Peyer's patch (tissue), 4 donors: Measurements from ENCODE around the gene HOATZ.

ENCODE experiments used
- CTCF ChIP-seq, 6 experiments: fragments of 450-650 bp in 4 of 6; fragments of 200-600 bp in 2 of 6; sonication (generic) in 1 of 6; IDR thresholded peaks; one replicate each; pipeline ENCODE4 v1.5.1; 2017 to 2019; ENCODE audit warnings: antibody characterized with exemption in 6 of 6, mild to moderate bottlenecking in 3 of 6, moderate library complexity in 1 of 6
- POLR2A ChIP-seq, 2 donors: fragments of 450-650 bp; IDR thresholded peaks; one replicate each; pipeline ENCODE4 v1.5.1; 2017; ENCODE audit warnings: antibody characterized with exemption in 2 of 2, mild to moderate bottlenecking in 2 of 2, moderate library complexity in 2 of 2

GRCh38 chr11:111560800-111561199, 46.2 kb downstream of the HOATZ start:
- TF ChIP-seq POLR2A (IDR thresholded peaks at IDR 0.05), result no peak
- no peak for TF ChIP-seq CTCF (IDR thresholded peaks at IDR 0.05)
